ENCODE results near the gene ABCA6.
"Not testable (repeated sequence)": the region's sequence is repeated elsewhere in the genome, so short reads cannot be mapped to it uniquely, and the experiment has no call there.

ABCA6 gene

GRCh38 chr17:69141431-69142174 lies at the start of gene ABCA6:
Gene ABCA6 (minus strand): TSS chr17:69141895. CDS start chr17:69140703, 1,192 bp downstream.
- no peak for DNase-seq

- no peak for DNase-seq
These were observed 47.1 kb upstream of the ABCA6 start for GRCh38 chr17:69188796-69189195.

GRCh38 chr17:69188064-69188463 lies 46.4 kb upstream of the ABCA6 start:
- no peak for DNase-seq

- DNase-seq: no peak
These were observed 45.6 kb upstream of the ABCA6 start for GRCh38 chr17:69187294-69187693.

GRCh38 chr17:69179227-69179952 lies 37.7 kb upstream of the ABCA6 start:
- DNase-seq: no peak

- DNase-seq: no peak
These were observed 34.7 kb upstream of the ABCA6 start for GRCh38 chr17:69176457-69176795.

GRCh38 chr17:69175625-69176456 lies 34.1 kb upstream of the ABCA6 start:
- DNase-seq: no peak

- no peak for DNase-seq
These were observed 33.5 kb upstream of the ABCA6 start for GRCh38 chr17:69175262-69175624.

GRCh38 chr17:69173118-69173517 lies 31.4 kb upstream of the ABCA6 start:
- no peak for DNase-seq

GRCh38 chr17:69170377-69170776 lies 28.7 kb upstream of the ABCA6 start:
- DNase-seq: no peak

- DNase-seq: not testable (repeated sequence)
These were observed 26.9 kb upstream of the ABCA6 start for GRCh38 chr17:69168642-69169041.

- no peak for DNase-seq
These were observed 25.3 kb upstream of the ABCA6 start for GRCh38 chr17:69166957-69167356.

- no peak for DNase-seq
These were observed 22.5 kb upstream of the ABCA6 start for GRCh38 chr17:69164206-69164605.

- DNase-seq: no peak
These were observed 17.7 kb upstream of the ABCA6 start for GRCh38 chr17:69159418-69159817.

GRCh38 chr17:69154267-69154666 lies 12.6 kb upstream of the ABCA6 start:
- no peak for DNase-seq

- DNase-seq: no peak
These were observed 8.6 kb upstream of the ABCA6 start for GRCh38 chr17:69150333-69150732.

- DNase-seq: no peak
These were observed 5.8 kb upstream of the ABCA6 start for GRCh38 chr17:69147460-69147859.

- no peak for DNase-seq
These were observed 2.9 kb upstream of the ABCA6 start for GRCh38 chr17:69144331-69145255.

- no peak for DNase-seq
These were observed 2.1 kb upstream of the ABCA6 start for GRCh38 chr17:69143683-69144231.

- no peak for DNase-seq
These were observed 1.5 kb upstream of the ABCA6 start for GRCh38 chr17:69143151-69143550.

- no peak for DNase-seq
These were observed 594 bp upstream of the ABCA6 start for GRCh38 chr17:69142175-69142802.

GRCh38 chr17:69134112-69134511 lies 7.6 kb downstream of the ABCA6 start:
- DNase-seq: no peak
